H1 (cell line): ENCODE results near the gene SLIT3. TPM values are rescaled to one million over a fixed set of nuclear protein-coding genes. Genes with fewer than 3 reads are reported as not detected.

Source experiments
- CTCF ChIA-PET: fragments of 300-600 bp; sonication (Branson Sonifier 250); formaldehyde crosslinking; loops from one replicate; lab custom pipeline; 2021; ENCODE audit not compliant: partially characterized antibody; lab: Charles Lee
- POLR2A ChIA-PET: fragments of 300-600 bp; sonication (Branson Sonifier 250); formaldehyde crosslinking; loops from one replicate; lab custom pipeline; 2021; ENCODE audit warnings: inconsistent platforms; ENCODE audit not compliant: partially characterized antibody; lab: Charles Lee
- DNase-seq, 2 experiments: peaks; one replicate each; pipeline versions ENCODE4 v3.0.0 to v3.0.0-alpha.2; 2010 to 2022; ENCODE audit warnings: low spot score in 2 of 2, low read depth in 1 of 2, mixed read lengths in 1 of 2
- FAIRE-seq: peaks from 2 replicates; lab custom pipeline; 2011; peaks lifted over from hg19 to GRCh38; lab: Jason Lieb, UNC
- H2AFZ ChIP-seq: 2 replicates; pipeline ENCODE4 v1.8.1; 2012; ENCODE audit warnings: low read length, inconsistent platforms
- H2AK5ac ChIP-seq: 2 replicates; pipeline ENCODE4 v1.6.1; 2013; ENCODE audit warnings: low read depth, low read length
- H2BK120ac ChIP-seq: replicated peaks from 2 replicates; pipeline ENCODE3; 2013; ENCODE audit warnings: low read depth, low read length, inconsistent platforms
- H2BK12ac ChIP-seq: 2 replicates; pipeline ENCODE4 v1.6.1; 2013; ENCODE audit warnings: low read depth, low read length
- H2BK15ac ChIP-seq: 2 replicates; pipeline ENCODE4 v1.6.1; 2013; ENCODE audit warnings: low read length
- H2BK20ac ChIP-seq: 2 replicates; pipeline ENCODE4 v1.6.1; 2013; ENCODE audit warnings: low read length
- H2BK5ac ChIP-seq: 2 replicates; pipeline ENCODE4 v1.6.1; 2013; ENCODE audit warnings: low read depth, low read length
- H3K14ac ChIP-seq: 2 replicates; pipeline ENCODE4 v1.6.1; 2013; ENCODE audit warnings: inconsistent platforms; ENCODE audit not compliant: insufficient read length
- H3K18ac ChIP-seq: 2 replicates; pipeline ENCODE4 v1.6.1; 2013; ENCODE audit warnings: low read length; ENCODE audit errors: extremely low read depth
- H3K23ac ChIP-seq: 2 replicates; pipeline ENCODE4 v1.6.1; 2013; ENCODE audit warnings: inconsistent platforms; ENCODE audit not compliant: insufficient read length
- H3K23me2 ChIP-seq: 2 replicates; pipeline ENCODE4 v1.6.1; 2013; ENCODE audit warnings: low read depth, low read length
- H3K27ac ChIP-seq: 2 replicates; pipeline ENCODE4 v1.6.1; 2011; ENCODE audit warnings: low read depth, low read length, inconsistent platforms
- H3K27me3 ChIP-seq, 4 experiments: replicated peaks in 1 of 4; 1 replicate in 1 of 4; 2 replicates in 3 of 4; pipeline versions ENCODE4 v1.6.1 to v1.8.1; 2011 to 2013; ENCODE audit warnings: low read length in 3 of 4, mild to moderate bottlenecking in 3 of 4, inconsistent platforms in 2 of 4, mixed read lengths in 2 of 4, moderate library complexity in 1 of 4; ENCODE audit not compliant: control insufficient read depth in 3 of 4, insufficient read depth in 3 of 4; ENCODE audit errors: extremely low read depth in 1 of 4
- H3K36me3 ChIP-seq, 4 experiments: 2 replicates each; pipeline versions ENCODE4 v1.6.1 to v1.8.1; 2011 to 2013; ENCODE audit warnings: mild to moderate bottlenecking in 4 of 4, low read length in 3 of 4, moderate library complexity in 2 of 4, control low read depth in 1 of 4, inconsistent platforms in 1 of 4; ENCODE audit not compliant: insufficient read depth in 4 of 4, control insufficient read depth in 2 of 4
- H3K4ac ChIP-seq: replicated peaks from 2 replicates; pipeline ENCODE3; 2013; ENCODE audit warnings: low read length, low read depth, mixed read lengths, inconsistent platforms; ENCODE audit not compliant: insufficient read length
- H3K4me1 ChIP-seq, 4 experiments: replicated peaks in 1 of 4; 1 replicate in 1 of 4; 2 replicates in 3 of 4; pipeline versions ENCODE4 v1.6.1 to v1.8.1; 2011 to 2013; ENCODE audit warnings: low read length in 3 of 4, inconsistent platforms in 2 of 4, mixed read lengths in 1 of 4; ENCODE audit not compliant: insufficient read depth in 4 of 4, control insufficient read depth in 3 of 4
- H3K4me2 ChIP-seq, 2 experiments: 2 replicates each; pipeline versions ENCODE4 v1.6.1 to v1.8.1; 2011 to 2013; ENCODE audit warnings: low read depth in 2 of 2, low read length in 2 of 2, control low read depth in 1 of 2, inconsistent platforms in 1 of 2, mild to moderate bottlenecking in 1 of 2; ENCODE audit not compliant: insufficient read depth in 1 of 2
- H3K4me3 ChIP-seq, 4 experiments: fragments of 200-600, 300-600 bp in 1 of 4; sonication (generic), shearing (Covaris generic), sonication (Bioruptor Twin) in 1 of 4; 2 replicates each; pipeline versions ENCODE4 v1.5.1 to v1.8.1; 2011 to 2016; ENCODE audit warnings: low read length in 4 of 4, low read depth in 3 of 4, control low read depth in 2 of 4, inconsistent platforms in 2 of 4, mild to moderate bottlenecking in 2 of 4, mixed read lengths in 1 of 4, moderate library complexity in 1 of 4; ENCODE audit not compliant: insufficient read depth in 2 of 4; ENCODE audit errors: extremely low read depth in 1 of 4
- H3K56ac ChIP-seq: replicated peaks from 2 replicates; pipeline ENCODE3; 2013; ENCODE audit warnings: low read depth, mild to moderate bottlenecking, mixed read lengths, low read length, inconsistent platforms; ENCODE audit not compliant: insufficient read length
- H3K79me1 ChIP-seq: 2 replicates; pipeline ENCODE4 v1.6.1; 2013; ENCODE audit warnings: low read depth, low read length, control low read depth
- H3K79me2 ChIP-seq, 2 experiments: 2 replicates each; pipeline versions ENCODE4 v1.6.1 to v1.8.1; 2012 to 2013; ENCODE audit warnings: low read length in 2 of 2, mild to moderate bottlenecking in 2 of 2, inconsistent platforms in 1 of 2; ENCODE audit not compliant: insufficient read depth in 2 of 2, control insufficient read depth in 1 of 2
- H3K9ac ChIP-seq, 4 experiments: replicated peaks in 1 of 4; 1 replicate in 1 of 4; 2 replicates in 3 of 4; pipeline versions ENCODE4 v1.6.1 to v1.8.1; 2011 to 2013; ENCODE audit warnings: low read depth in 3 of 4, low read length in 3 of 4, control low read depth in 2 of 4, mild to moderate bottlenecking in 2 of 4, moderate library complexity in 2 of 4, inconsistent platforms in 1 of 4; ENCODE audit errors: extremely low read depth in 1 of 4
- H3K9me3 ChIP-seq, 2 experiments: 2 replicates each; pipeline versions ENCODE4 v1.6.1 to v1.8.1; 2012 to 2013; ENCODE audit warnings: mild to moderate bottlenecking in 2 of 2, moderate library complexity in 2 of 2, control low read depth in 1 of 2, inconsistent platforms in 1 of 2, low read depth in 1 of 2, low read length in 1 of 2, mixed read lengths in 1 of 2; ENCODE audit not compliant: insufficient read depth in 2 of 2
- H4K20me1 ChIP-seq, 2 experiments: replicated peaks in 1 of 2; 2 replicates each; pipeline versions ENCODE3 to v1.8.1; 2011 to 2013; ENCODE audit warnings: inconsistent platforms in 2 of 2, low read length in 2 of 2, mild to moderate bottlenecking in 1 of 2; ENCODE audit not compliant: insufficient read depth in 2 of 2, control insufficient read depth in 1 of 2
- H4K5ac ChIP-seq: 2 replicates; pipeline ENCODE4 v1.6.1; 2013; ENCODE audit warnings: low read length, low read depth, mixed read lengths, inconsistent platforms; ENCODE audit not compliant: insufficient read length
- H4K8ac ChIP-seq: 2 replicates; pipeline ENCODE4 v1.8.0; 2013; ENCODE audit warnings: mild to moderate bottlenecking, moderate library complexity, low read length, inconsistent platforms; ENCODE audit not compliant: insufficient read depth; ENCODE audit errors: extremely low read depth
- H4K91ac ChIP-seq: replicated peaks from 2 replicates; pipeline ENCODE3; 2013; ENCODE audit warnings: low read length, mixed read lengths, inconsistent platforms; ENCODE audit not compliant: insufficient read length
- ASH2L ChIP-seq: fragments of 200-600, 300-600 bp; sonication (generic); IDR thresholded peaks from one replicate; pipeline ENCODE4 v1.7.1; 2017; ENCODE audit warnings: low read length
- BRCA1 ChIP-seq: IDR thresholded peaks from 2 replicates; pipeline ENCODE4 v1.6.1; 2012; ENCODE audit warnings: low read depth, low read length, improper control_type of control experiment
- CBX5 ChIP-seq: fragments of 300-800, 300-1000 bp; sonication (generic); IDR thresholded peaks from 2 replicates; pipeline ENCODE4 v1.7.1; 2016; ENCODE audit warnings: antibody characterized with exemption, low read length, low read depth
- EGR1 ChIP-seq: IDR thresholded peaks from 2 replicates; pipeline ENCODE4 v1.6.1; 2011; ENCODE audit warnings: low read depth, low read length, borderline replicate concordance
- JUN ChIP-seq: IDR thresholded peaks from 2 replicates; pipeline ENCODE4 v1.6.1; 2011; ENCODE audit warnings: low read depth, mild to moderate bottlenecking, improper control_type of control experiment, low read length
- KDM5A ChIP-seq: fragments of 200-600 bp; IDR thresholded peaks from 2 replicates; pipeline ENCODE4 v1.7.1; 2012; ENCODE audit warnings: mild to moderate bottlenecking, low read length, inconsistent platforms, mixed read lengths
- NRF1 ChIP-seq: IDR thresholded peaks from 2 replicates; pipeline ENCODE4 v1.6.1; 2011; ENCODE audit warnings: mild to moderate bottlenecking, low read depth, low read length, improper control_type of control experiment
- RAD21 ChIP-seq, 2 experiments: IDR thresholded peaks in 1 of 2; conservative IDR thresholded peaks in 1 of 2; 2 replicates each; pipeline ENCODE4 v1.6.1; 2011; ENCODE audit warnings: low read depth in 2 of 2, low read length in 2 of 2, improper control_type of control experiment in 1 of 2, inconsistent platforms in 1 of 2, mild to moderate bottlenecking in 1 of 2, moderate library complexity in 1 of 2
- SP1 ChIP-seq: IDR thresholded peaks from 2 replicates; pipeline ENCODE4 v1.6.1; 2011; ENCODE audit warnings: low read depth, low read length
- SRF ChIP-seq: IDR thresholded peaks from 2 replicates; pipeline ENCODE4 v1.6.1; 2011; ENCODE audit warnings: mild to moderate bottlenecking, low read depth, low read length, moderate library complexity
- SUZ12 ChIP-seq: fragments of 200-600 bp; sonication (generic); IDR thresholded peaks from 2 replicates; pipeline ENCODE4 v1.6.1; 2012; ENCODE audit warnings: mild to moderate bottlenecking, inconsistent platforms, low read length, moderate library complexity, mixed read lengths
- WGBS, 2 experiments: shearing (Covaris generic) in 1 of 2; methylation state at CpG; one replicate each; pipeline versions ENCODE4 v1.1.6 to v1.1.7; 2013 to 2015; ENCODE audit warnings: low lambda C conversion rate in 2 of 2, mixed read lengths in 2 of 2, inconsistent platforms in 1 of 2, low coverage in 1 of 2, missing lambda C conversion rate in 1 of 2; ENCODE audit not compliant: insufficient replicate concordance in 2 of 2, insufficient coverage in 1 of 2, insufficient read length in 1 of 2; ENCODE audit errors: extremely low coverage in 1 of 2, missing lambda C conversion rate in 1 of 2; 5-methylcytosine and 5-hydroxymethylcytosine counted together
- polyA plus RNA-seq, 7 experiments: library from polyadenylated mRNA; depleted of rRNA in 3 of 7; stranded (reverse) in 5 of 7; unstranded in 2 of 7; fragments of >200 nt in 5 of 7; fragments of 200-250 nt in 2 of 7; gene quantifications; 1 replicate in 5 of 7; 2 replicates in 1 of 7; 4 replicates in 1 of 7; pipeline versions ENCODE4 v1.2.1 to v1.2.3, GENCODE V29; 2011 to 2013; ENCODE audit warnings: missing spikeins in 2 of 7, mixed read lengths in 2 of 7
- total RNA-seq: library from RNA; stranded (reverse); fragmentation: NEBNext Ultra II Directional; extraction: Animal tissue kit (Norgen Biotek cat#: 25700); gene quantifications from 2 replicates; pipeline ENCODE4 v1.2.1, GENCODE V29; 2021

SLIT3 gene
- total and polyA plus RNA-seq, 2 of the 8 experiments (the other 6 are each of a cell fraction or from before 2014, with no cell fraction given), result 1.1 to 1.2 TPM

DNA sequence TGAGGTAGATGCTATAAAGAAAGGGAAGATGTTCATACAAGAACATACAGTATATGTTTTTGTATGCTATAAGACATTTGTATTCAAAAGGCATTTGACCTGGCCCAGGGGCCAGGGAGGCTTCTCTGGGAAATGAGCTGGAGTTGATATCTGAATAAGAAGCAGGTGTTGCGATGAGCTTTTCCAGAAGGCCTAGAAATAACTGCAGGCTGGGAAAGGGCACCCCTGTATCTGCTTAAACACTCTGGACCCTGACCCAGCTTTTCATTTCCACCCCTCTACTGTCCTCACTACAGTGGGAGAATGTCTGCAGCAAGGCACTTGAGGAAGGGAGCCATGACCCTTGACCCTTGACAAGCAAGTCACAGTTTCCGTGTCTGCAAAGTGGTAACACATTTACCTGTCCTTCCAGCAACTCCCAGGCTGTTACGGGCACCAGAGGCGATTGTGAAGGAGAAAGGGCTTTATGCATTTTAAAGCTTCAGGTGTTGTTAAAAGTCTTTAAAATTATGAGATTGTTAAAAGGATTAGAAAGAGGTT lies 633.6 kb downstream of the SLIT3 start:
- WGBS, 2 experiments, result 86% methylated on average over 4 of the region's 4 CpGs; no CpG with 5 or more reads in 1 of the 2 experiments
- no peak overlapping the region for H2BK120ac ChIP-seq
- H4K5ac ChIP-seq, result no peak overlapping the region
- H3K56ac ChIP-seq, result no peak overlapping the region
- H3K79me2 ChIP-seq, result no peaks in the 10 kb centered on the region
- no peaks in the 10 kb centered on the region; the same call in 1 of the 2 replicates for H3K23me2 ChIP-seq
- 0 out of 7 replicates have a peak, but pooled peaks cover 0 to 2% (median 0%) of the 10 kb centered on the region in 4 experiments for H3K4me1 ChIP-seq
- no peak overlapping the region for H2BK12ac ChIP-seq
- H3K9me3 ChIP-seq, result no peaks in the 10 kb centered on the region
- no peak overlapping the region for H3K18ac ChIP-seq
- no peaks in the 10 kb centered on the region for H4K20me1 ChIP-seq
- H3K9ac ChIP-seq, result no peak overlapping the region
- H4K91ac ChIP-seq, result no peak overlapping the region
- CTCF ChIA-PET, result interaction anchor here (0.6 to 2.2 kb wide), 8 partner anchors 9 to 320 kb away, joined by 3 to 11 read pairs (median 3); no protein-coding TSS in a partner anchor
- H3K4me3 ChIP-seq, result no peak overlapping the region
- no peak overlapping the region for H3K4ac ChIP-seq
- no peak overlapping the region for H3K4me2 ChIP-seq
- no peaks in the 10 kb centered on the region for H3K79me1 ChIP-seq
- H3K36me3 ChIP-seq, result no peaks in the 10 kb centered on the region
- H3K27me3 ChIP-seq, result no peaks in the 10 kb centered on the region
- POLR2A ChIA-PET, result interaction anchor here (1.3 kb wide), 1 partner anchor 87 kb away, joined by 3 read pairs; no protein-coding TSS in a partner anchor
- H2BK15ac ChIP-seq, result no peak overlapping the region
- no peak overlapping the region for H2BK5ac ChIP-seq
- no peak overlapping the region for H3K27ac ChIP-seq
- H3K23ac ChIP-seq, result no peak overlapping the region
- H2AFZ ChIP-seq, result no peak overlapping the region
- no peak overlapping the region for H2AK5ac ChIP-seq
- H2BK20ac ChIP-seq, result no peak overlapping the region
- DNase-seq, result no peak
- no peak overlapping the region for H3K14ac ChIP-seq
- FAIRE-seq, result no peak
- H4K8ac ChIP-seq, result no peak overlapping the region
- TF ChIP-seq RAD21 (IDR thresholded peaks at IDR 0.05 in 1 of 2, conservative IDR thresholded peaks at IDR 0.05 in 1 of 2; ENCODE audit: low read depth in 2 of 2, low read length in 2 of 2) (no peak), ASH2L (no peak), SP1 (no peak), NRF1 (no peak), SRF (no peak), KDM5A (no peak), CBX5 (no peak), BRCA1 (no peak), SUZ12 (no peak), EGR1 (no peak), JUN (no peak)
